HepG2 (cell line): Measurements from ENCODE around the gene PADI4. TPM values are rescaled to one million over a fixed set of nuclear protein-coding genes. Genes with fewer than 3 reads are reported as not detected.

ENCODE experiments used
- ATAC-seq: fragments of 200-7000 bp; cut with Tn5 transposase; 3 replicates; pipeline ENCODE4 v1.9.1; 2020; ENCODE audit warnings: mild to moderate bottlenecking, moderate library complexity
- BruUV-seq: library from RNA; stranded (reverse); fragments of 400-500 nt; replicated peaks from 2 replicates; lab custom pipeline; 2021; lab: Mats Ljungman, UMichigan
- CTCF ChIA-PET: fragments of 300-600 bp; formaldehyde crosslinking; extraction: SDS; loops from one replicate; lab custom pipeline; 2021; ENCODE audit warnings: low total read pairs, inconsistent platforms, low intra/inter-chr PET ratio; lab: Yijun Ruan, JAX
- POLR2A ChIA-PET: fragments of 350-600 bp; sonication (Branson Sonifier 250); formaldehyde crosslinking; loops from one replicate; lab custom pipeline; 2020; ENCODE audit warnings: antibody characterized with exemption, inconsistent platforms; lab: Yijun Ruan, JAX
- DNase-seq: peaks from one replicate; pipeline ENCODE4 v3.0.0-alpha.2; 2015; ENCODE audit warnings: low spot score
- FAIRE-seq: peaks from 3 replicates; lab custom pipeline; 2011; peaks lifted over from hg19 to GRCh38; lab: Jason Lieb, UNC
- H2AFZ ChIP-seq: one replicate; pipeline ENCODE4 v1.6.1; 2011; ENCODE audit warnings: low read length, inconsistent platforms
- H3K27ac ChIP-seq: fragments of 300-600 bp; 3 replicates; pipeline ENCODE4 v1.8.0; 2011; ENCODE audit warnings: mixed run types, mild to moderate bottlenecking, mixed read lengths, low read length, inconsistent platforms; ENCODE audit not compliant: insufficient read depth; ENCODE audit errors: extremely low read length
- H3K27me3 ChIP-seq, 2 experiments: fragments of 200-600 bp in 1 of 2; 2 replicates in 1 of 2; 3 replicates in 1 of 2; pipeline versions ENCODE4 v1.6.0 to v1.8.0; 2011; ENCODE audit warnings: low read length in 2 of 2, mild to moderate bottlenecking in 2 of 2, moderate library complexity in 2 of 2, inconsistent platforms in 1 of 2; ENCODE audit not compliant: insufficient read depth in 2 of 2, control insufficient read depth in 1 of 2
- H3K36me3 ChIP-seq, 2 experiments: fragments of 200-600 bp in 1 of 2; replicated peaks in 1 of 2; 2 replicates in 1 of 2; 3 replicates in 1 of 2; pipeline versions ENCODE4 v1.5.1 to v1.8.0; 2011; ENCODE audit warnings: low read length in 2 of 2, inconsistent platforms in 1 of 2; ENCODE audit not compliant: insufficient read depth in 2 of 2, control insufficient read depth in 1 of 2
- H3K4me1 ChIP-seq: 2 replicates; pipeline ENCODE4 v1.5.1; 2012; ENCODE audit warnings: low read length, inconsistent platforms; ENCODE audit not compliant: insufficient read depth
- H3K4me2 ChIP-seq: 2 replicates; pipeline ENCODE4 v1.6.0; 2011; ENCODE audit warnings: low read depth, low read length, inconsistent platforms
- H3K4me3 ChIP-seq, 3 experiments: fragments of 200-600 bp in 1 of 3; sonication (generic), shearing (Covaris generic) in 1 of 3; replicated peaks in 1 of 3; 2 replicates each; pipeline ENCODE4 v1.5.1; 2011 to 2016; ENCODE audit warnings: low read length in 3 of 3, inconsistent platforms in 2 of 3, low read depth in 2 of 3, mild to moderate bottlenecking in 2 of 3, control low read depth in 1 of 3, mixed read lengths in 1 of 3; ENCODE audit not compliant: insufficient read depth in 1 of 3
- H3K79me2 ChIP-seq: one replicate; pipeline ENCODE4 v1.6.1; 2011; ENCODE audit warnings: low read length, inconsistent platforms; ENCODE audit not compliant: insufficient read depth
- H3K9ac ChIP-seq: 2 replicates; pipeline ENCODE4 v1.6.0; 2011; ENCODE audit warnings: mild to moderate bottlenecking, low read depth, low read length, inconsistent platforms; ENCODE audit not compliant: insufficient read depth
- H3K9me3 ChIP-seq: 2 replicates; pipeline ENCODE4 v1.5.1; 2012; ENCODE audit warnings: mild to moderate bottlenecking, low read length
- H4K20me1 ChIP-seq: 2 replicates; pipeline ENCODE4 v1.6.0; 2011; ENCODE audit warnings: inconsistent platforms, mild to moderate bottlenecking, low read length, moderate library complexity; ENCODE audit not compliant: insufficient read depth
- CREB1 ChIP-seq, 2 experiments: fragments of 450-650 bp in 1 of 2; IDR thresholded peaks; 2 replicates each; pipeline ENCODE4 v1.6.1; 2016 to 2017; ENCODE audit warnings: control low read depth in 1 of 2, mild to moderate bottlenecking in 1 of 2, missing compliant biosample characterization in 1 of 2, missing genetic modification characterization in 1 of 2
- DMTF1 ChIP-seq: sonication (generic); formaldehyde crosslinking; IDR thresholded peaks from 2 replicates; pipeline ENCODE4 v1.4.0; 2020; ENCODE audit warnings: mild to moderate bottlenecking, missing genetic modification reagents
- IKZF4 ChIP-seq: sonication (generic); formaldehyde crosslinking; IDR thresholded peaks from 2 replicates; pipeline ENCODE4 v1.5.1; 2020; ENCODE audit warnings: borderline replicate concordance, mild to moderate bottlenecking, low read depth, missing genetic modification reagents; ENCODE audit errors: not compliant biosample characterization
- KDM3A ChIP-seq: IDR thresholded peaks from 2 replicates; pipeline ENCODE4 v1.6.1; 2018; ENCODE audit warnings: low read depth, missing compliant biosample characterization
- KMT2A ChIP-seq: sonication (generic); formaldehyde crosslinking; IDR thresholded peaks from 2 replicates; pipeline ENCODE4 v1.4.0; 2020; ENCODE audit warnings: missing genetic modification reagents
- SP2 ChIP-seq: sonication (generic); formaldehyde crosslinking; IDR thresholded peaks from 2 replicates; pipeline ENCODE4 v1.5.1; 2020; ENCODE audit warnings: mild to moderate bottlenecking, missing genetic modification reagents
- TBP ChIP-seq: sonication (generic); formaldehyde crosslinking; IDR thresholded peaks from 2 replicates; pipeline ENCODE4 v1.5.0; 2020; ENCODE audit warnings: missing genetic modification reagents
- ZMYM3 ChIP-seq: sonication (generic); formaldehyde crosslinking; IDR thresholded peaks from 2 replicates; pipeline ENCODE4 v1.5.1; 2020; ENCODE audit warnings: mild to moderate bottlenecking, missing genetic modification reagents
- ZNF207 ChIP-seq: fragments of 450-650 bp; IDR thresholded peaks from 2 replicates; pipeline ENCODE4 v1.6.1; 2016; ENCODE audit warnings: antibody characterized with exemption, borderline replicate concordance
- ZNF264 ChIP-seq: sonication (generic); formaldehyde crosslinking; IDR thresholded peaks from 2 replicates; pipeline ENCODE4 v1.4.0; 2020; ENCODE audit warnings: missing genetic modification reagents
- ZNF335 ChIP-seq: sonication (generic); formaldehyde crosslinking; IDR thresholded peaks from 2 replicates; pipeline ENCODE4 v1.4.0; 2020; ENCODE audit warnings: missing genetic modification reagents
- ZNF552 ChIP-seq: sonication (generic); formaldehyde crosslinking; IDR thresholded peaks from 2 replicates; pipeline ENCODE4 v1.9.0; 2022; ENCODE audit warnings: missing genetic modification reagents, mild to moderate bottlenecking, borderline replicate concordance
- ZNF564 ChIP-seq: sonication (generic); formaldehyde crosslinking; IDR thresholded peaks from 2 replicates; pipeline ENCODE4 v1.8.1; 2023; ENCODE audit warnings: mild to moderate bottlenecking, missing genetic modification reagents
- ZNF710 ChIP-seq: sonication (generic); formaldehyde crosslinking; IDR thresholded peaks from 2 replicates; pipeline ENCODE4 v1.5.0; 2020; ENCODE audit warnings: mild to moderate bottlenecking, missing genetic modification reagents, borderline replicate concordance
- ZNF747 ChIP-seq: sonication (generic); formaldehyde crosslinking; IDR thresholded peaks from 2 replicates; pipeline ENCODE4 v1.8.1; 2023; ENCODE audit warnings: missing genetic modification reagents, mild to moderate bottlenecking, borderline replicate concordance
- ZNF75D ChIP-seq: sonication (generic); formaldehyde crosslinking; IDR thresholded peaks from 2 replicates; pipeline ENCODE4 v1.8.1; 2023; ENCODE audit warnings: missing genetic modification reagents, mild to moderate bottlenecking, borderline replicate concordance
- ZSCAN21 ChIP-seq: sonication (generic); formaldehyde crosslinking; IDR thresholded peaks from 2 replicates; pipeline ENCODE4 v1.8.0; 2022; ENCODE audit warnings: mild to moderate bottlenecking, missing genetic modification reagents, moderate library complexity, borderline replicate concordance
- ZSCAN30 ChIP-seq: sonication (generic); formaldehyde crosslinking; IDR thresholded peaks from 2 replicates; pipeline ENCODE4 v1.5.0; 2020; ENCODE audit warnings: mild to moderate bottlenecking, missing genetic modification reagents
- ZSCAN9 ChIP-seq: IDR thresholded peaks from 2 replicates; pipeline ENCODE4 v1.6.1; 2016; ENCODE audit warnings: borderline replicate concordance
- WGBS: methylation state at CpG from one replicate; pipeline ENCODE4 v1.1.6; 2017; ENCODE audit warnings: low lambda C conversion rate; 5-methylcytosine and 5-hydroxymethylcytosine counted together
- in situ Hi-C: cut with HindIII; loops from 2 replicates; pipeline ENCODE4 v1.10.0; 2017; ENCODE audit warnings: low pct_unique_long_range_greater_than_20kb; ENCODE audit not compliant: extremely low pct_ligation_motif_present
- intact Hi-C: fragments of 100-400 bp; cut with micrococcal nuclease; formaldehyde crosslinking; loops from one replicate; pipeline ENCODE4 v1.10.0; 2022; ENCODE audit not compliant: unreplicated experiment
- polyA plus RNA-seq, 8 experiments: library from polyadenylated mRNA; depleted of rRNA in 3 of 8; stranded (reverse) in 7 of 8; unstranded in 1 of 8; fragments of >200 nt; fragmentation: Illumina TruSeq in 4 of 8; extraction: Trizol in 4 of 8; gene quantifications; 2 replicates each; pipeline versions ENCODE4 v1.2.1 to v1.2.3, GENCODE V29; 2011 to 2016; ENCODE audit warnings: low read depth in 4 of 8, missing spikeins in 1 of 8, mixed read lengths in 1 of 8; ENCODE audit not compliant: insufficient read depth in 1 of 8
- total RNA-seq, 5 experiments: library from RNA; depleted of rRNA; stranded (reverse); fragments of >200 nt; fragmentation: Illumina TruSeq; extraction: Trizol; gene quantifications; 2 replicates each; pipeline ENCODE4 v1.2.3, GENCODE V29; 2016; ENCODE audit warnings: low read depth in 1 of 5

PADI4 gene
- total and polyA plus RNA-seq, 2 of the 13 experiments (the other 11 are each of a cell fraction or from before 2014, with no cell fraction given) = 0.04 TPM

- Histone ChIP-seq H3K9ac (no peak overlapping the region), H3K4me1 (no peaks in the 10 kb centered on the region), H3K4me2 (no peak overlapping the region), H3K9me3 (no peaks in the 10 kb centered on the region), H2AFZ (no peak overlapping the region), H4K20me1 (no peaks in the 10 kb centered on the region), H3K79me2 (no peaks in the 10 kb centered on the region), H3K4me3 (no peak overlapping the region), H3K36me3 (no peaks in the 10 kb centered on the region), H3K27ac (no peak overlapping the region), H3K27me3 (peaks cover 8 to 72% of the 10 kb centered on the region in 2 experiments; a peak in 4 of 5 replicates)
- ATAC-seq (no peak), FAIRE-seq (no peak), DNase-seq (no peak)
- in situ Hi-C loops = no loop called here
- intact Hi-C loops = no loop called here
- BruUV-seq = no TSS peak
- ChIA-PET CTCF (no interaction called here), POLR2A (no interaction called here)
- 50% methylated on average over 2 of the region's 2 CpGs for WGBS
- TF ChIP-seq ZNF747 (CRISPR knock-in tag) (no peak), ZNF552 (CRISPR knock-in tag) (no peak), ZSCAN30 (CRISPR knock-in tag) (no peak), ZNF710 (CRISPR knock-in tag) (no peak), ZMYM3 (no peak), ZSCAN21 (no peak), ZNF264 (no peak), KDM3A (CRISPR knock-in tag) (no peak), CREB1 (IDR thresholded peaks at IDR 0.05) (no peak), CREB1 (CRISPR knock-in tag; IDR thresholded peaks at IDR 0.05) (no peak), TBP (CRISPR knock-in tag) (no peak), ZNF207 (no peak), IKZF4 (CRISPR knock-in tag) (no peak), ZNF75D (CRISPR knock-in tag) (no peak), ZNF335 (CRISPR knock-in tag) (no peak), ZNF564 (CRISPR knock-in tag) (no peak), KMT2A (CRISPR knock-in tag) (no peak), SP2 (no peak), DMTF1 (CRISPR knock-in tag) (no peak), ZSCAN9 (CRISPR knock-in tag) (no peak)
Measured at GRCh38 chr1:17381161-17381560, 73.2 kb downstream of the PADI4 start.
